CD4-positive, alpha-beta T cell treated with Interferon gamma for 1 hour (primary cell): ENCODE measurements around the gene PTPRC.

Source experiments
- DNase-seq: peaks from one replicate; pipeline ENCODE4 v3.0.0-alpha.2; 2020

The PTPRC gene

GRCh38 chr1:198772626-198773025 lies 133.8 kb downstream of the PTPRC start:
- DNase-seq: no peak

GRCh38 chr1:198773030-198773429 lies 134.2 kb downstream of the PTPRC start:
- no peak for DNase-seq

GRCh38 chr1:198773523-198773922 lies 134.7 kb downstream of the PTPRC start:
- no peak for DNase-seq

- DNase-seq: no peak
Observed at GRCh38 chr1:198774421-198774820, 135.6 kb downstream of the PTPRC start.

- no peak for DNase-seq
Observed at GRCh38 chr1:198775606-198776005, 136.8 kb downstream of the PTPRC start.

GRCh38 chr1:198776602-198777029 lies 137.8 kb downstream of the PTPRC start:
- DNase-seq: peak; percentile 41

GRCh38 chr1:198778049-198778448 lies 139.2 kb downstream of the PTPRC start:
- DNase-seq: peak; percentile 5

- DNase-seq: no peak
Observed at GRCh38 chr1:198780376-198780775, 141.5 kb downstream of the PTPRC start.

GRCh38 chr1:198788561-198789064 lies 149.8 kb downstream of the PTPRC start:
- DNase-seq: peak; percentile 38

- no peak for DNase-seq
Observed at GRCh38 chr1:198793714-198794113, 154.9 kb downstream of the PTPRC start.

- DNase-seq: no peak
Observed at GRCh38 chr1:198794498-198794897, 155.7 kb downstream of the PTPRC start.

- no peak for DNase-seq
Observed at GRCh38 chr1:198797656-198798055, 158.8 kb downstream of the PTPRC start.

- DNase-seq: no peak
Observed at GRCh38 chr1:198798923-198799386, 160.1 kb downstream of the PTPRC start.

GRCh38 chr1:198805498-198806151 lies 166.8 kb downstream of the PTPRC start:
- no peak for DNase-seq

GRCh38 chr1:198806861-198807260 lies 168.0 kb downstream of the PTPRC start:
- DNase-seq: no peak
